Effector memory CD8-positive, alpha-beta T cell (primary cell): ENCODE measurements around the gene CERS3.

ENCODE experiments used
- ATAC-seq: fragments of 150-1000 bp; cut with Tn5 transposase; replicated peaks from 2 replicates; pipeline ENCODE4 v1.10.0; 2021; ENCODE audit warnings: mild to moderate bottlenecking, moderate library complexity
- DNase-seq, 3 experiments: peaks; one replicate each; pipeline ENCODE4 v3.0.0; 2021
- H3K27ac Mint-ChIP-seq, 2 donors: one replicate each; pipeline ENCODE4 v1.8.0; 2022; ENCODE audit warnings: mild to moderate bottlenecking in 2 of 2, mixed read lengths in 2 of 2, moderate library complexity in 2 of 2
- H3K27me3 Mint-ChIP-seq, 2 donors: one replicate each; pipeline ENCODE4 v1.8.0; 2022; ENCODE audit warnings: mixed read lengths in 2 of 2
- H3K36me3 Mint-ChIP-seq: one replicate; pipeline ENCODE4 v1.8.0; 2022; ENCODE audit warnings: mild to moderate bottlenecking, moderate library complexity, mixed read lengths; ENCODE audit not compliant: insufficient read depth
- H3K4me1 Mint-ChIP-seq, 2 donors: one replicate each; pipeline ENCODE4 v1.8.0; 2022; ENCODE audit warnings: low read depth in 2 of 2, mixed read lengths in 2 of 2
- H3K4me3 Mint-ChIP-seq, 2 donors: one replicate each; pipeline ENCODE4 v1.8.0; 2022; ENCODE audit warnings: mild to moderate bottlenecking in 2 of 2, mixed read lengths in 2 of 2, moderate library complexity in 2 of 2
- H3K9me3 Mint-ChIP-seq, 2 donors: one replicate each; pipeline ENCODE4 v1.8.0; 2022; ENCODE audit warnings: mixed read lengths in 2 of 2

The CERS3 gene

DNA sequence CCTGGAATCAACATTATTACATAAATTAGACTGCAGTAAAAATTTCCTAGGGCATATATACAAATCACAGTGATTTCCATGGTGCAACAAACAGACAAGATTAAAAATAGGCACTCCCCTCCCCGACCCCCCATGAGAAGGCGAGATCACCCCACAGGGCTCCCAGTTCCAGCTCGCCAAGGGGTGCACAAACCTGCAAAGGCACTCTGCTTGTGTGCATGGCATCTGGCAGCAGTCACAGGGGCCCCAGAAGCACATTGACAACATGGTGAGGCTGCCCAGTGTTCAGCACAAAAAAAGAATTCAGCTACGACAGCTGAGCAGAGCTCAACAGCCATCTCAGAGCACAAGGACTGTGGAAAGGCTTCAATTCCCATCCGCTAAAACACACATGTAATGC, 19.2 kb upstream of the CERS3 start:
- H3K36me3 Mint-ChIP-seq = no peaks in the 10 kb centered on the region
- H3K4me3 Mint-ChIP-seq = no peak overlapping the region
- no peak for DNase-seq
- H3K27ac Mint-ChIP-seq = no peak overlapping the region
- H3K9me3 Mint-ChIP-seq = no peaks in the 10 kb centered on the region
- H3K4me1 Mint-ChIP-seq = no peaks in the 10 kb centered on the region
- no peak for ATAC-seq
- peaks cover 0 to 9% of the 10 kb centered on the region in 2 donors for H3K27me3 Mint-ChIP-seq

- DNase-seq (no peak), ATAC-seq (no peak)
- no peak overlapping the region for H3K27ac Mint-ChIP-seq
- H3K9me3 Mint-ChIP-seq = no peaks in the 10 kb centered on the region
- H3K4me1 Mint-ChIP-seq = no peaks in the 10 kb centered on the region
- no peaks in the 10 kb centered on the region for H3K36me3 Mint-ChIP-seq
- H3K4me3 Mint-ChIP-seq = no peak overlapping the region
- H3K27me3 Mint-ChIP-seq = peaks cover 11 to 22% of the 10 kb centered on the region in 2 donors
Measured at GRCh38 chr15:100544946-100545345, 16.2 kb upstream of the CERS3 start.

GRCh38 chr15:100544338-100544841, 15.6 kb upstream of the CERS3 start:
- no peaks in the 10 kb centered on the region for H3K4me1 Mint-ChIP-seq
- H3K36me3 Mint-ChIP-seq = no peaks in the 10 kb centered on the region
- no peak overlapping the region for H3K4me3 Mint-ChIP-seq
- peaks cover 16 to 28% of the 10 kb centered on the region in 2 donors for H3K27me3 Mint-ChIP-seq
- no peak for ATAC-seq
- no peaks in the 10 kb centered on the region for H3K9me3 Mint-ChIP-seq
- no peak overlapping the region for H3K27ac Mint-ChIP-seq
- DNase-seq = no peak

DNA sequence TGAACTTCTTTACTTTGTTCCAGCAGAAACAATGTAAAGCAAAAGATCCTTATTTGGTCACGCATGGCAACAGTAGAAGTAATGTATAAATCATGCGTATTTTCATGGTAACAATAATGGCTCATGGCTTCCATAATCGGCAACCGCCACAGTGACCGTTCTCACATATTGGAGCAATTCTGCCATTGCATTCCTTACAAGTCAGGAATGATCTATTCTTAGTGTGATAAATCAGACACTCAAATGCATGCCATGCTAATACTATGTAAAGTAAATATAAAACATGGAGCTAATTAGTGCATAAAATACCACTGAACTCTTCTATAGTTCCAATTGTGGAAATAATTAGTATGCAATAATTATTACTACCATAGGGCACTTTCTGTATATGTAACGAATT, 13.5 kb upstream of the CERS3 start:
- Mint-ChIP-seq H3K4me3 (no peak overlapping the region), H3K27ac (no peak overlapping the region), H3K36me3 (no peaks in the 10 kb centered on the region), H3K9me3 (no peaks in the 10 kb centered on the region), H3K4me1 (no peaks in the 10 kb centered on the region), H3K27me3 (peaks cover 21 to 36% of the 10 kb centered on the region in 2 donors)
- DNase-seq (no peak), ATAC-seq (no peak)

DNA sequence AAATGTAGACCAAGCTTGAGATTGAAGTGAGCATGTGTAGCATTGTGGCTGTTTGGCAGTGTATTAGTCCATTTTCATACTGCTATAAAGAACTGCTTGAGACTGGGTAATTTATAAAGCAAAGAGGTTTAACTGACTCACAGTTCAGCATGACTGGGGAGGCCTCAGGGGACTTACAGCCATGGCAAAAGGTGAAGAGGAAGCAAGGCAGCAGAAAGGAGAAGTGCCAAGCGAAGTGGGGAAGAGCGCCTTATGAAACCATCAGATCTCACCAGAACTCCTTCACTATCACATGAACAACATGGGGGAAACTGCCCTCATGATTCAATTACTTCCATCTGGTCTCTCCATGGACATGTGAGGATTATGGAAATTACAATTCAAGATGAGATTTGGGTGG, 8.6 kb upstream of the CERS3 start:
- ATAC-seq (no peak), DNase-seq (no peak)
- H3K4me1 Mint-ChIP-seq = no peaks in the 10 kb centered on the region
- no peak overlapping the region for H3K4me3 Mint-ChIP-seq
- H3K36me3 Mint-ChIP-seq = no peaks in the 10 kb centered on the region
- no peaks in the 10 kb centered on the region for H3K9me3 Mint-ChIP-seq
- no peak overlapping the region for H3K27ac Mint-ChIP-seq
- H3K27me3 Mint-ChIP-seq = peaks cover 31 to 36% of the 10 kb centered on the region in 2 donors

DNA sequence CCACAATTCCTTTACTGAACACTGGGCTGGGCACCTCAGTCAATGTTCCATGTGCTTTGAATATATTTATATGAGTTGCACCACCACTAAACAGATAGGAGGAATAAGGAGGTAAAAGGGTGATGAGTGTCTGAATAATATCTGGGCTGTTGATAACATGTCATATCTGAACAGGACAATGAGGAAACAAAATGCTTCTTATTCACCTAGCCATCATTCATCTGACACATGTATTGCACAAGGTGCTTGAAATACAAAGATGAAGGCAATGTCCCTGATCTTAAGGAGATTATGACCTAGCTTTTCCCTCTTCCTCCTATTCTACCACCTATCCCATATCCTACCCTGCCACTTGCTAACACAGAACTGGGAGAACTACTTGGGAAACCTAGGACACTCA, 8.0 kb upstream of the CERS3 start:
- Mint-ChIP-seq H3K4me1 (no peaks in the 10 kb centered on the region), H3K36me3 (no peaks in the 10 kb centered on the region), H3K4me3 (no peak overlapping the region), H3K9me3 (no peaks in the 10 kb centered on the region), H3K27me3 (peaks cover 34 to 41% of the 10 kb centered on the region in 2 donors), H3K27ac (no peak overlapping the region)
- ATAC-seq (no peak), DNase-seq (no peak)

DNA sequence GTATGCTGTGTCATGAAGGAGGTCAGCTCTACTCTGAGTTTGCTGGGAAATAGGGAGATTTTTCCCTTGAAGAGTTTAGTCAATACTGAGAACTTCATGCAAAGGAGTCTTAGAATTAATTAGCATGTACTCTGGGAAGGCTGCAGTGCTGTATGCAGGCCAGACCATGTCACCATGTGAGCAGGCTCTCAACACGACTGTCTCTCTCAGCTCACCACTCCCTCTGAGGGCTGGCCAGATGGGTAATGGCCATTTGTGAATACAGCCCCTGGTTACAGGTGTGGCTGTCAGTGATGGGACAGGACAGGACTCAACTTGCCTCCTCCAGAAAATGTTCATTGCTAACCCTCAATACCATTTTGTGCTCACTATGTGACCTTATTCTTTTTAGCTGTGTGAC, 5.1 kb upstream of the CERS3 start:
- Mint-ChIP-seq H3K4me3 (no peak overlapping the region), H3K9me3 (no peaks in the 10 kb centered on the region), H3K4me1 (no peaks in the 10 kb centered on the region), H3K36me3 (no peaks in the 10 kb centered on the region), H3K27ac (no peak overlapping the region), H3K27me3 (peaks cover 20 to 36% of the 10 kb centered on the region in 2 donors)
- ATAC-seq (no peak), DNase-seq (no peak)

DNA sequence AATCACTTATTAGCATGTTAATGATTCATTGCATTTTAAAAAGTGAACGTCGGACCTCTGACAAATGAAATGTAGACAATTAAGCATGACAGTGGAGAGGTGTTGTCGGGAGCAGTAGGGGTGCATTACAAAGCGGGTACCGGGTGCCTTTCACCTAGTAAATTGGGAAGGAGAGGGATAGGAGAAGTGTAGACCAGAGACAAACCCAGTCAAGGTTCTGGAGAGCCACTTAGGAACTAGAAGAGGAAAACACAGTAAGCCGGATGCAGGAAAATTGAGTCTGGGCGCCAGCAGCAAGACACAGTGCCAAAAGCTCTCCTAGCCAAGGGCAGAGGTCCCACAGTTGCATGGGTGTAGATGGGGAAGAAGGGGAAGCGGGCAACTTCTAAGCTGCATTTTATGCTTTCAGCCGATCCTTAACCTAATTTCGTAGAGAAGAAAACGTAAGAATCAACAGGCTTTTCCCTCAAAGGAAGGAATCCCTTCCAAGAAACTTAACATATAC, 3.1 kb upstream of the CERS3 start:
- no peaks in the 10 kb centered on the region for H3K4me1 Mint-ChIP-seq
- no peak for ATAC-seq
- peaks cover 27 to 42% of the 10 kb centered on the region in 2 donors for H3K27me3 Mint-ChIP-seq
- no peaks in the 10 kb centered on the region for H3K36me3 Mint-ChIP-seq
- no peak overlapping the region for H3K4me3 Mint-ChIP-seq
- H3K9me3 Mint-ChIP-seq = no peaks in the 10 kb centered on the region
- DNase-seq = no peak
- no peak overlapping the region for H3K27ac Mint-ChIP-seq

- peaks cover 27 to 42% of the 10 kb centered on the region in 2 donors for H3K27me3 Mint-ChIP-seq
- no peaks in the 10 kb centered on the region for H3K9me3 Mint-ChIP-seq
- H3K4me1 Mint-ChIP-seq = no peaks in the 10 kb centered on the region
- no peak overlapping the region for H3K4me3 Mint-ChIP-seq
- no peak overlapping the region for H3K27ac Mint-ChIP-seq
- ATAC-seq (no peak), DNase-seq (no peak)
- no peaks in the 10 kb centered on the region for H3K36me3 Mint-ChIP-seq
Measured at GRCh38 chr15:100531204-100531603, 2.5 kb upstream of the CERS3 start.

- Mint-ChIP-seq H3K9me3 (no peaks in the 10 kb centered on the region), H3K4me1 (no peaks in the 10 kb centered on the region), H3K27me3 (peaks cover 27 to 42% of the 10 kb centered on the region in 2 donors), H3K36me3 (no peaks in the 10 kb centered on the region), H3K27ac (no peak overlapping the region), H3K4me3 (no peak overlapping the region)
- ATAC-seq (no peak), DNase-seq (no peak)
Measured at GRCh38 chr15:100529556-100529955, 806 bp upstream of the CERS3 start.

DNA sequence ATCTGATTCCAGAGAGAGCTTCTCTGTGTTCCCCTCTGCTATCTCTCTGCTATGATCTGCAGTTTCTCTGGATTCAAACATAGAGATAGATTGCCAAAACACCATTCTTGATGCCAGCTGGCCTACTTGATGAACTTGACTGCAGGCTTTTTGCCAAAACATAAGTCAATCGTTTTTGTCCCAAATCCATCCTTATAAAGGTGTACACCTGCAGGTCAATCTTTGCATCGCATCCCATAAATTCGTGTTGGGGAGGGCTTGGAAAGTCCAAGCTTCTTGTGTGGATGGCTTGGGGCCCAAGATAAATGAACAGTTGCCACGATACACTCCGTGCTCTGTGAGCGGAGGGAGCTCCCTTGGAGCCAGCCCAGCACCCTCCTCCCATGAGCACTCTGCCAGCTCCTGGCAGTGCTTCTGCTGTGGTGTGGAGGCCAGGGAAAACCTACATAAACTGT, 2.7 kb downstream of the CERS3 start:
- Mint-ChIP-seq H3K9me3 (no peaks in the 10 kb centered on the region), H3K36me3 (no peaks in the 10 kb centered on the region), H3K27ac (no peak overlapping the region), H3K27me3 (peaks cover 19 to 23% of the 10 kb centered on the region in 2 donors), H3K4me3 (no peak overlapping the region), H3K4me1 (peaks cover 1 to 2% of the 10 kb centered on the region in 2 donors)
- no peak for ATAC-seq
- no peak for DNase-seq

GRCh38 chr15:100525436-100525835, 3.3 kb downstream of the CERS3 start:
- ATAC-seq (no peak), DNase-seq (no peak)
- peaks cover 18% of the 10 kb centered on the region in 2 donors for H3K27me3 Mint-ChIP-seq
- H3K36me3 Mint-ChIP-seq = no peaks in the 10 kb centered on the region
- H3K9me3 Mint-ChIP-seq = no peaks in the 10 kb centered on the region
- H3K27ac Mint-ChIP-seq = no peak overlapping the region
- no peak overlapping the region for H3K4me3 Mint-ChIP-seq
- H3K4me1 Mint-ChIP-seq = peaks cover 3 to 7% of the 10 kb centered on the region in 2 donors

DNA sequence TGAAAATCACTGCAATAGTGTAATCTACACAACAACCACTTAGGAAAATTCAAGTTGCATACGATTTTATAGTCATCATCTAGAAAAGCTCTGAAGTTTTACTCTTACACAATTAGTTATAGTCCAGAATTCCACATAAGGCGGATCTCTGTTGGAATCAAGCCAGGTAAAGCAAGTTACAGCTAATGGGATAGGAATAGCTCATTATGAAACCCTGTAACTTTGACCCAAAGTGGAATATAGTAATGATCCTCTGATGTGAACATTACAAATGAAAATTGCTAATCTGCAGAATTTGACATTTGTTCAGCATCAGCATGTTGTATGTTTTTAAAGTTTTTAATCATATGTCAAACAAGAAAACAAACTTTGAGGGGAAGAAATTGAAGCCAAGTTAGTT, 4.4 kb downstream of the CERS3 start:
- ATAC-seq (no peak), DNase-seq (no peak)
- Mint-ChIP-seq H3K27me3 (peaks cover 10 to 14% of the 10 kb centered on the region in 2 donors), H3K36me3 (no peaks in the 10 kb centered on the region), H3K27ac (no peak overlapping the region), H3K4me1 (peaks cover 3 to 12% of the 10 kb centered on the region in 2 donors), H3K9me3 (no peaks in the 10 kb centered on the region), H3K4me3 (no peak overlapping the region)

DNA sequence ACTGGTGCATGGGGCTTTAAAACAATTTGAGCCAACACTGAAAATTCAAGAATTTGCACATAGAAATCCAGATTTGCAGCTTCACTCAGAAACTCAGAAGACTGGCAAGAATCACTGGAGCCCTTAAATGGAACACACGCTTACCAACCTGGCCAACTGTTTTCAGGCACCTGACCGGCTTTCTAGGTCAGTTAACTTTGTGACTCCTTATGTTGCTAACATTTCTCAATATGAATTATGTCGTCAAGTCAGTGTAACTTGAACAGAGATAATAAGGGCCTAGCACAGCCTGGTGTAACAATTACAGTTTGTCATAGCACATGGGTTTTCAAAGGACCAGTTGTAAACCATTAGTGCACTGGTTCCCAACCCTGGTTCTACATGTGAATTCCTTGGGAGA, 6.8 kb downstream of the CERS3 start:
- DNase-seq = no peak
- no peak for ATAC-seq
- no peaks in the 10 kb centered on the region for H3K9me3 Mint-ChIP-seq
- H3K36me3 Mint-ChIP-seq = no peaks in the 10 kb centered on the region
- H3K27me3 Mint-ChIP-seq = peaks cover 0 to 7% of the 10 kb centered on the region in 2 donors
- H3K4me1 Mint-ChIP-seq = peaks cover 3 to 12% of the 10 kb centered on the region in 2 donors
- no peak overlapping the region for H3K4me3 Mint-ChIP-seq
- H3K27ac Mint-ChIP-seq = no peak overlapping the region
